Measurements from ENCODE around the gene LRMDA. TPM values are rescaled to one million over a fixed set of nuclear protein-coding genes. Genes with fewer than 3 reads are reported as not detected.

The LRMDA gene
- total and polyA plus RNA-seq, 10 of the 15 experiments (the other 5 are each of a cell fraction or from before 2014, with no cell fraction given) = 0.07 to 0.54 (median 0.29) TPM; not detected in 4

GRCh38 chr10:76068856-76069255, 637.4 kb downstream of the LRMDA start:
- Histone ChIP-seq H3K36me3 (ENCODE audit: control insufficient read depth in 2 of 2, insufficient read depth in 2 of 2, low read length in 1 of 2) (no peaks in the 10 kb centered on the region), H3K4me3 (no peak overlapping the region), H2AFZ (ENCODE audit: control insufficient read depth, low read depth, low read length) (no peak overlapping the region), H3K79me2 (ENCODE audit: control insufficient read depth, insufficient read depth, low read length) (no peaks in the 10 kb centered on the region), H4K20me1 (ENCODE audit: control insufficient read depth, insufficient read depth) (no peaks in the 10 kb centered on the region), H3K4me1 (ENCODE audit: control insufficient read depth, insufficient read depth, low read length) (no peaks in the 10 kb centered on the region), H3K4me2 (ENCODE audit: control insufficient read depth, insufficient read depth) (no peak overlapping the region), H3K27ac (ENCODE audit: control insufficient read depth, insufficient read depth) (no peak overlapping the region), H3K9ac (ENCODE audit: control insufficient read depth, insufficient read depth, low read length) (no peak overlapping the region), H3K27me3 (replicated peaks in 1 of 2; ENCODE audit: control insufficient read depth in 2 of 2, insufficient read depth in 2 of 2, low read length in 1 of 2) (no peaks in the 10 kb centered on the region), H3K9me3 (replicated peaks; ENCODE audit: control insufficient read depth, insufficient read depth, low read length) (no peaks in the 10 kb centered on the region; the same call in 2 of the 3 replicates)
- RAD21 ChIA-PET (ENCODE audit: unreplicated experiment) = no interaction called here
- no peak for DNase-seq (ENCODE audit: low read depth, low spot score)
- FAIRE-seq = no peak
- 4% methylated on average over 3 of the region's 3 CpGs for WGBS (ENCODE audit: insufficient coverage, insufficient replicate concordance, low lambda C conversion rate, missing lambda C conversion rate)
- BruUV-seq (replicated peaks) = no TSS peak
- POLR2A ChIA-PET = no interaction called here
- intact Hi-C loops (cut with micrococcal nuclease; ENCODE audit: unreplicated experiment) (no loop called here), in situ Hi-C loops (cut with MboI) (no loop called here)
- no peak for ATAC-seq
- SMC1A ChIA-PET (ENCODE audit: uncharacterized antibody, unreplicated experiment) = interaction anchor here (0.6 to 1.6 kb wide), 2 partner anchors 39 to 316 kb away, joined by 3 read pairs; no protein-coding TSS in a partner anchor
- CTCF ChIA-PET = no interaction called here
- TF ChIP-seq MTA2 (IDR thresholded peaks at IDR 0.05; ENCODE audit: low read depth) (no peak), ZNF384 (IDR thresholded peaks at IDR 0.05; ENCODE audit: borderline replicate concordance, low read depth, low read length) (no peak), HSF1 (IDR thresholded peaks at IDR 0.05; ENCODE audit: low read depth, low read length) (no peak), CBX5 (IDR thresholded peaks at IDR 0.05; ENCODE audit: low read depth) (no peak), HDGF (IDR thresholded peaks at IDR 0.05) (no peak), SMARCA5 (IDR thresholded peaks at IDR 0.05) (no peak), POLR2A (IDR thresholded peaks at IDR 0.05; ENCODE audit: low read depth, low read length) (no peak), NRF1 (conservative IDR thresholded peaks at IDR 0.05; ENCODE audit: low read depth, low read length) (no peak), E2F4 (IDR thresholded peaks at IDR 0.05; ENCODE audit: low read depth, low read length) (no peak), FOXK2 (IDR thresholded peaks at IDR 0.05) (no peak), ZNF207 (IDR thresholded peaks at IDR 0.05; ENCODE audit: borderline replicate concordance) (no peak), CBFB (IDR thresholded peaks at IDR 0.05; ENCODE audit: low read depth) (no peak)
- TF ChIP-seq, protein P1, sequence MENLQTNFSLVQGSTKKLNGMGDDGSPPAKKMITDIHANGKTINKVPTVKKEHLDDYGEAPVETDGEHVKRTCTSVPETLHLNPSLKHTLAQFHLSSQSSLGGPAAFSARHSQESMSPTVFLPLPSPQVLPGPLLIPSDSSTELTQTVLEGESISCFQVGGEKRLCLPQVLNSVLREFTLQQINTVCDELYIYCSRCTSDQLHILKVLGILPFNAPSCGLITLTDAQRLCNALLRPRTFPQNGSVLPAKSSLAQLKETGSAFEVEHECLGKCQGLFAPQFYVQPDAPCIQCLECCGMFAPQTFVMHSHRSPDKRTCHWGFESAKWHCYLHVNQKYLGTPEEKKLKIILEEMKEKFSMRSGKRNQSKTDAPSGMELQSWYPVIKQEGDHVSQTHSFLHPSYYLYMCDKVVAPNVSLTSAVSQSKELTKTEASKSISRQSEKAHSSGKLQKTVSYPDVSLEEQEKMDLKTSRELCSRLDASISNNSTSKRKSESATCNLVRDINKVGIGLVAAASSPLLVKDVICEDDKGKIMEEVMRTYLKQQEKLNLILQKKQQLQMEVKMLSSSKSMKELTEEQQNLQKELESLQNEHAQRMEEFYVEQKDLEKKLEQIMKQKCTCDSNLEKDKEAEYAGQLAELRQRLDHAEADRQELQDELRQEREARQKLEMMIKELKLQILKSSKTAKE (IDR thresholded peaks at IDR 0.05; ENCODE audit: low read depth, poor library complexity, severe bottlenecking) = no peak
- TF ChIP-seq, protein P2, sequence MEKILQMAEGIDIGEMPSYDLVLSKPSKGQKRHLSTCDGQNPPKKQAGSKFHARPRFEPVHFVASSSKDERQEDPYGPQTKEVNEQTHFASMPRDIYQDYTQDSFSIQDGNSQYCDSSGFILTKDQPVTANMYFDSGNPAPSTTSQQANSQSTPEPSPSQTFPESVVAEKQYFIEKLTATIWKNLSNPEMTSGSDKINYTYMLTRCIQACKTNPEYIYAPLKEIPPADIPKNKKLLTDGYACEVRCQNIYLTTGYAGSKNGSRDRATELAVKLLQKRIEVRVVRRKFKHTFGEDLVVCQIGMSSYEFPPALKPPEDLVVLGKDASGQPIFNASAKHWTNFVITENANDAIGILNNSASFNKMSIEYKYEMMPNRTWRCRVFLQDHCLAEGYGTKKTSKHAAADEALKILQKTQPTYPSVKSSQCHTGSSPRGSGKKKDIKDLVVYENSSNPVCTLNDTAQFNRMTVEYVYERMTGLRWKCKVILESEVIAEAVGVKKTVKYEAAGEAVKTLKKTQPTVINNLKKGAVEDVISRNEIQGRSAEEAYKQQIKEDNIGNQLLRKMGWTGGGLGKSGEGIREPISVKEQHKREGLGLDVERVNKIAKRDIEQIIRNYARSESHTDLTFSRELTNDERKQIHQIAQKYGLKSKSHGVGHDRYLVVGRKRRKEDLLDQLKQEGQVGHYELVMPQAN (conservative IDR thresholded peaks at IDR 0.05) = no peak
- TF ChIP-seq, protein P3, sequence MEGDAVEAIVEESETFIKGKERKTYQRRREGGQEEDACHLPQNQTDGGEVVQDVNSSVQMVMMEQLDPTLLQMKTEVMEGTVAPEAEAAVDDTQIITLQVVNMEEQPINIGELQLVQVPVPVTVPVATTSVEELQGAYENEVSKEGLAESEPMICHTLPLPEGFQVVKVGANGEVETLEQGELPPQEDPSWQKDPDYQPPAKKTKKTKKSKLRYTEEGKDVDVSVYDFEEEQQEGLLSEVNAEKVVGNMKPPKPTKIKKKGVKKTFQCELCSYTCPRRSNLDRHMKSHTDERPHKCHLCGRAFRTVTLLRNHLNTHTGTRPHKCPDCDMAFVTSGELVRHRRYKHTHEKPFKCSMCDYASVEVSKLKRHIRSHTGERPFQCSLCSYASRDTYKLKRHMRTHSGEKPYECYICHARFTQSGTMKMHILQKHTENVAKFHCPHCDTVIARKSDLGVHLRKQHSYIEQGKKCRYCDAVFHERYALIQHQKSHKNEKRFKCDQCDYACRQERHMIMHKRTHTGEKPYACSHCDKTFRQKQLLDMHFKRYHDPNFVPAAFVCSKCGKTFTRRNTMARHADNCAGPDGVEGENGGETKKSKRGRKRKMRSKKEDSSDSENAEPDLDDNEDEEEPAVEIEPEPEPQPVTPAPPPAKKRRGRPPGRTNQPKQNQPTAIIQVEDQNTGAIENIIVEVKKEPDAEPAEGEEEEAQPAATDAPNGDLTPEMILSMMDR (IDR thresholded peaks at IDR 0.05 in 2 of 3, conservative IDR thresholded peaks at IDR 0.05 in 1 of 3; ENCODE audit: control insufficient read depth in 2 of 3, extremely low read depth in 1 of 3, insufficient read depth in 1 of 3, low read depth in 3 of 3, low read length in 3 of 3) = no peak

Measured in GM12878 (cell line).